HepG2 (cell line): ENCODE results near the gene SHISA5. TPM values are rescaled to one million over a fixed set of nuclear protein-coding genes. Genes with fewer than 3 reads are reported as not detected.

Experiments
- NR1H2 ChIP-seq: sonication (generic); formaldehyde crosslinking; IDR thresholded peaks from 2 replicates; pipeline ENCODE4 v1.8.1; 2022; ENCODE audit warnings: low read depth, missing genetic modification reagents, borderline replicate concordance
- RELA ChIP-seq: sonication (generic); formaldehyde crosslinking; IDR thresholded peaks from 2 replicates; pipeline ENCODE4 v1.4.0; 2020; ENCODE audit warnings: missing genetic modification reagents
- REPIN1 ChIP-seq: sonication (generic); formaldehyde crosslinking; IDR thresholded peaks from 2 replicates; pipeline ENCODE4 v1.8.0; 2022; ENCODE audit warnings: missing genetic modification reagents, low read depth, mild to moderate bottlenecking, borderline replicate concordance
- SIX1 ChIP-seq: sonication (generic); formaldehyde crosslinking; IDR thresholded peaks from 2 replicates; pipeline ENCODE4 v1.4.0; 2020; ENCODE audit warnings: missing genetic modification reagents, borderline replicate concordance
- ZMAT3 ChIP-seq: sonication (generic); formaldehyde crosslinking; conservative IDR thresholded peaks from 2 replicates; pipeline ENCODE4 v1.7.0; 2021; ENCODE audit warnings: missing genetic modification reagents
- ZNF33B ChIP-seq: sonication (generic); formaldehyde crosslinking; IDR thresholded peaks from 2 replicates; pipeline ENCODE4 v1.5.1; 2020; ENCODE audit warnings: mild to moderate bottlenecking, missing genetic modification reagents
- polyA plus RNA-seq, 8 experiments: library from polyadenylated mRNA; depleted of rRNA in 3 of 8; stranded (reverse) in 7 of 8; unstranded in 1 of 8; fragments of >200 nt; fragmentation: Illumina TruSeq in 4 of 8; extraction: Trizol in 4 of 8; gene quantifications; 2 replicates each; pipeline versions ENCODE4 v1.2.1 to v1.2.3, GENCODE V29; 2011 to 2016; ENCODE audit warnings: low read depth in 4 of 8, missing spikeins in 1 of 8, mixed read lengths in 1 of 8; ENCODE audit not compliant: insufficient read depth in 1 of 8
- total RNA-seq, 5 experiments: library from RNA; depleted of rRNA; stranded (reverse); fragments of >200 nt; fragmentation: Illumina TruSeq; extraction: Trizol; gene quantifications; 2 replicates each; pipeline ENCODE4 v1.2.3, GENCODE V29; 2016; ENCODE audit warnings: low read depth in 1 of 5
- TF ChIP-seq, protein P1 (sequence below): sonication (generic); formaldehyde crosslinking; IDR thresholded peaks from 2 replicates; pipeline ENCODE4; 2020; ENCODE audit warnings: missing genetic modification reagents, mild to moderate bottlenecking, borderline replicate concordance
- TF ChIP-seq, protein P2 (sequence below): sonication (generic); formaldehyde crosslinking; IDR thresholded peaks from 2 replicates; pipeline ENCODE4 v1.9.0; 2022; ENCODE audit warnings: missing genetic modification reagents, mild to moderate bottlenecking, borderline replicate concordance
- TF ChIP-seq, protein P3 (sequence below): sonication (generic); formaldehyde crosslinking; IDR thresholded peaks from 2 replicates; pipeline ENCODE4 v1.4.0; 2020; ENCODE audit warnings: missing genetic modification reagents, mild to moderate bottlenecking, borderline replicate concordance
- TF ChIP-seq, protein P4 (sequence below): sonication (generic); formaldehyde crosslinking; IDR thresholded peaks from 2 replicates; pipeline ENCODE4 v1.4.0; 2020; ENCODE audit warnings: missing genetic modification reagents
- TF ChIP-seq, protein P5 (sequence below): sonication (generic); formaldehyde crosslinking; IDR thresholded peaks from 2 replicates; pipeline ENCODE4 v1.4.0; 2020; ENCODE audit warnings: missing genetic modification reagents
- TF ChIP-seq, protein P6 (sequence below): sonication (generic); formaldehyde crosslinking; IDR thresholded peaks from 2 replicates; pipeline ENCODE4 v1.4.0; 2020; ENCODE audit warnings: missing genetic modification reagents, borderline replicate concordance
- TF ChIP-seq, protein P7 (sequence below): IDR thresholded peaks from 2 replicates; pipeline ENCODE4 v1.6.1; 2018; ENCODE audit warnings: missing genetic modification reagents, mild to moderate bottlenecking, missing compliant biosample characterization

Gene SHISA5
- total and polyA plus RNA-seq, 2 of the 13 experiments (the other 11 are each of a cell fraction or from before 2014, with no cell fraction given), result 75.8 to 91.4 TPM

DNA sequence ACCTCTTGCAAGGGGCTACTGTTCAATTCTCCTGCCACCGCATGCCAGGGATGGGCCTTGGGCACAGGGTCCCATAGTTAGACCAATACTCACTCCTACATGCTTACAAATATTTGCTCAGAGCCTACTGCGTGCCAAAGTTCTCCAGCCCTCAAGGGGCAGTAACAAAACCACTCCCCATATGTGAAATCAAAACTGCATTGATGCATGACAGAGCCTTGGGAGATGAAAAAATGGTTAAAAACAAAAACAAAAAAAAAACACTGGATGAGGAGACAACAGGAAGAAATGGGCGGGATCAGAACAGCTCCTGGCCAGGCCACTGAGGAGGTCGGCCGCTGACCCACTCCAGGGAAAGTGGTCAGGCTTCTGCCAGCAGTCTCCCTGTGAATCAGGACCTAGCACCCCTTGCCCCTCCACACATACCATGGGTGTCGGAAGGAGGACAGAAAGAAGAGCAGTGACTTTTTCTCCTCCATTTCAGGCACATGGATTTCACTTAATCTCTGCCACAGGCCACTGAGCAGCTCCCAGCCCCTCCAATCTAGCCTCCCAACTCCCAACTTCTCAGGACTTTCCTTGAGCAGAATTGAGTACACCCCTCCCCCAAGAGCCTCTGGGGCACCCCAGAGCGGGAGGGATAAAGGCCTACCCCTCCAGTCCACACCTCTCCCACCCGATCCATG lies 76.9 kb downstream of the SHISA5 start (continued):
- TF ChIP-seq, protein P1, sequence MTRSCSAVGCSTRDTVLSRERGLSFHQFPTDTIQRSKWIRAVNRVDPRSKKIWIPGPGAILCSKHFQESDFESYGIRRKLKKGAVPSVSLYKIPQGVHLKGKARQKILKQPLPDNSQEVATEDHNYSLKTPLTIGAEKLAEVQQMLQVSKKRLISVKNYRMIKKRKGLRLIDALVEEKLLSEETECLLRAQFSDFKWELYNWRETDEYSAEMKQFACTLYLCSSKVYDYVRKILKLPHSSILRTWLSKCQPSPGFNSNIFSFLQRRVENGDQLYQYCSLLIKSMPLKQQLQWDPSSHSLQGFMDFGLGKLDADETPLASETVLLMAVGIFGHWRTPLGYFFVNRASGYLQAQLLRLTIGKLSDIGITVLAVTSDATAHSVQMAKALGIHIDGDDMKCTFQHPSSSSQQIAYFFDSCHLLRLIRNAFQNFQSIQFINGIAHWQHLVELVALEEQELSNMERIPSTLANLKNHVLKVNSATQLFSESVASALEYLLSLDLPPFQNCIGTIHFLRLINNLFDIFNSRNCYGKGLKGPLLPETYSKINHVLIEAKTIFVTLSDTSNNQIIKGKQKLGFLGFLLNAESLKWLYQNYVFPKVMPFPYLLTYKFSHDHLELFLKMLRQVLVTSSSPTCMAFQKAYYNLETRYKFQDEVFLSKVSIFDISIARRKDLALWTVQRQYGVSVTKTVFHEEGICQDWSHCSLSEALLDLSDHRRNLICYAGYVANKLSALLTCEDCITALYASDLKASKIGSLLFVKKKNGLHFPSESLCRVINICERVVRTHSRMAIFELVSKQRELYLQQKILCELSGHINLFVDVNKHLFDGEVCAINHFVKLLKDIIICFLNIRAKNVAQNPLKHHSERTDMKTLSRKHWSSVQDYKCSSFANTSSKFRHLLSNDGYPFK (CRISPR knock-in tag), result no peak
- TF ChIP-seq, protein P2, sequence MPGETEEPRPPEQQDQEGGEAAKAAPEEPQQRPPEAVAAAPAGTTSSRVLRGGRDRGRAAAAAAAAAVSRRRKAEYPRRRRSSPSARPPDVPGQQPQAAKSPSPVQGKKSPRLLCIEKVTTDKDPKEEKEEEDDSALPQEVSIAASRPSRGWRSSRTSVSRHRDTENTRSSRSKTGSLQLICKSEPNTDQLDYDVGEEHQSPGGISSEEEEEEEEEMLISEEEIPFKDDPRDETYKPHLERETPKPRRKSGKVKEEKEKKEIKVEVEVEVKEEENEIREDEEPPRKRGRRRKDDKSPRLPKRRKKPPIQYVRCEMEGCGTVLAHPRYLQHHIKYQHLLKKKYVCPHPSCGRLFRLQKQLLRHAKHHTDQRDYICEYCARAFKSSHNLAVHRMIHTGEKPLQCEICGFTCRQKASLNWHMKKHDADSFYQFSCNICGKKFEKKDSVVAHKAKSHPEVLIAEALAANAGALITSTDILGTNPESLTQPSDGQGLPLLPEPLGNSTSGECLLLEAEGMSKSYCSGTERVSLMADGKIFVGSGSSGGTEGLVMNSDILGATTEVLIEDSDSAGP (CRISPR knock-in tag), result 0 out of 2 replicates have a peak, but pooled peaks have one; percentile 5
- TF ChIP-seq, protein P3, sequence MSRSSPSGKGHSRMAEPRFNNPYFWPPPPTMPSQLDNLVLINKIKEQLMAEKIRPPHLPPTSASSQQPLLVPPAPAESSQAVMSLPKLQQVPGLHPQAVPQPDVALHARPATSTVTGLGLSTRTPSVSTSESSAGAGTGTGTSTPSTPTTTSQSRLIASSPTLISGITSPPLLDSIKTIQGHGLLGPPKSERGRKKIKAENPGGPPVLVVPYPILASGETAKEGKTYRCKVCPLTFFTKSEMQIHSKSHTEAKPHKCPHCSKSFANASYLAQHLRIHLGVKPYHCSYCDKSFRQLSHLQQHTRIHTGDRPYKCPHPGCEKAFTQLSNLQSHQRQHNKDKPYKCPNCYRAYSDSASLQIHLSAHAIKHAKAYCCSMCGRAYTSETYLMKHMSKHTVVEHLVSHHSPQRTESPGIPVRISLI (CRISPR knock-in tag), result peak; percentile 33; the same call in 1 of the 2 replicates
- TF ChIP-seq RELA (CRISPR knock-in tag), result no peak
- TF ChIP-seq, protein P4, sequence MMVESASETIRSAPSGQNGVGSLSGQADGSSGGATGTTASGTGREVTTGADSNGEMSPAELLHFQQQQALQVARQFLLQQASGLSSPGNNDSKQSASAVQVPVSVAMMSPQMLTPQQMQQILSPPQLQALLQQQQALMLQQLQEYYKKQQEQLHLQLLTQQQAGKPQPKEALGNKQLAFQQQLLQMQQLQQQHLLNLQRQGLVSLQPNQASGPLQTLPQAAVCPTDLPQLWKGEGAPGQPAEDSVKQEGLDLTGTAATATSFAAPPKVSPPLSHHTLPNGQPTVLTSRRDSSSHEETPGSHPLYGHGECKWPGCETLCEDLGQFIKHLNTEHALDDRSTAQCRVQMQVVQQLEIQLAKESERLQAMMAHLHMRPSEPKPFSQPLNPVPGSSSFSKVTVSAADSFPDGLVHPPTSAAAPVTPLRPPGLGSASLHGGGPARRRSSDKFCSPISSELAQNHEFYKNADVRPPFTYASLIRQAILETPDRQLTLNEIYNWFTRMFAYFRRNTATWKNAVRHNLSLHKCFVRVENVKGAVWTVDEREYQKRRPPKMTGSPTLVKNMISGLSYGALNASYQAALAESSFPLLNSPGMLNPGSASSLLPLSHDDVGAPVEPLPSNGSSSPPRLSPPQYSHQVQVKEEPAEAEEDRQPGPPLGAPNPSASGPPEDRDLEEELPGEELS (CRISPR knock-in tag), result peak; percentile 17; the same call in 1 of the 2 replicates
- TF ChIP-seq, protein P5, sequence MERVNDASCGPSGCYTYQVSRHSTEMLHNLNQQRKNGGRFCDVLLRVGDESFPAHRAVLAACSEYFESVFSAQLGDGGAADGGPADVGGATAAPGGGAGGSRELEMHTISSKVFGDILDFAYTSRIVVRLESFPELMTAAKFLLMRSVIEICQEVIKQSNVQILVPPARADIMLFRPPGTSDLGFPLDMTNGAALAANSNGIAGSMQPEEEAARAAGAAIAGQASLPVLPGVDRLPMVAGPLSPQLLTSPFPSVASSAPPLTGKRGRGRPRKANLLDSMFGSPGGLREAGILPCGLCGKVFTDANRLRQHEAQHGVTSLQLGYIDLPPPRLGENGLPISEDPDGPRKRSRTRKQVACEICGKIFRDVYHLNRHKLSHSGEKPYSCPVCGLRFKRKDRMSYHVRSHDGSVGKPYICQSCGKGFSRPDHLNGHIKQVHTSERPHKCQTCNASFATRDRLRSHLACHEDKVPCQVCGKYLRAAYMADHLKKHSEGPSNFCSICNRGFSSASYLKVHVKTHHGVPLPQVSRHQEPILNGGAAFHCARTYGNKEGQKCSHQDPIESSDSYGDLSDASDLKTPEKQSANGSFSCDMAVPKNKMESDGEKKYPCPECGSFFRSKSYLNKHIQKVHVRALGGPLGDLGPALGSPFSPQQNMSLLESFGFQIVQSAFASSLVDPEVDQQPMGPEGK (CRISPR knock-in tag), result peak; percentile 79
- 0 out of 2 replicates have a peak, but pooled peaks have one; percentile 36 for TF ChIP-seq SIX1 (CRISPR knock-in tag)
- TF ChIP-seq, protein P6, sequence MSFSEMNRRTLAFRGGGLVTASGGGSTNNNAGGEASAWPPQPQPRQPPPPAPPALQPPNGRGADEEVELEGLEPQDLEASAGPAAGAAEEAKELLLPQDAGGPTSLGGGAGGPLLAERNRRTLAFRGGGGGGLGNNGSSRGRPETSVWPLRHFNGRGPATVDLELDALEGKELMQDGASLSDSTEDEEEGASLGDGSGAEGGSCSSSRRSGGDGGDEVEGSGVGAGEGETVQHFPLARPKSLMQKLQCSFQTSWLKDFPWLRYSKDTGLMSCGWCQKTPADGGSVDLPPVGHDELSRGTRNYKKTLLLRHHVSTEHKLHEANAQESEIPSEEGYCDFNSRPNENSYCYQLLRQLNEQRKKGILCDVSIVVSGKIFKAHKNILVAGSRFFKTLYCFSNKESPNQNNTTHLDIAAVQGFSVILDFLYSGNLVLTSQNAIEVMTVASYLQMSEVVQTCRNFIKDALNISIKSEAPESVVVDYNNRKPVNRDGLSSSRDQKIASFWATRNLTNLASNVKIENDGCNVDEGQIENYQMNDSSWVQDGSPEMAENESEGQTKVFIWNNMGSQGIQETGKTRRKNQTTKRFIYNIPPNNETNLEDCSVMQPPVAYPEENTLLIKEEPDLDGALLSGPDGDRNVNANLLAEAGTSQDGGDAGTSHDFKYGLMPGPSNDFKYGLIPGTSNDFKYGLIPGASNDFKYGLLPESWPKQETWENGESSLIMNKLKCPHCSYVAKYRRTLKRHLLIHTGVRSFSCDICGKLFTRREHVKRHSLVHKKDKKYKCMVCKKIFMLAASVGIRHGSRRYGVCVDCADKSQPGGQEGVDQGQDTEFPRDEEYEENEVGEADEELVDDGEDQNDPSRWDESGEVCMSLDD, result no peak
- TF ChIP-seq REPIN1, result no peak
- no peak for TF ChIP-seq NR1H2 (CRISPR knock-in tag)
- TF ChIP-seq, protein P7, sequence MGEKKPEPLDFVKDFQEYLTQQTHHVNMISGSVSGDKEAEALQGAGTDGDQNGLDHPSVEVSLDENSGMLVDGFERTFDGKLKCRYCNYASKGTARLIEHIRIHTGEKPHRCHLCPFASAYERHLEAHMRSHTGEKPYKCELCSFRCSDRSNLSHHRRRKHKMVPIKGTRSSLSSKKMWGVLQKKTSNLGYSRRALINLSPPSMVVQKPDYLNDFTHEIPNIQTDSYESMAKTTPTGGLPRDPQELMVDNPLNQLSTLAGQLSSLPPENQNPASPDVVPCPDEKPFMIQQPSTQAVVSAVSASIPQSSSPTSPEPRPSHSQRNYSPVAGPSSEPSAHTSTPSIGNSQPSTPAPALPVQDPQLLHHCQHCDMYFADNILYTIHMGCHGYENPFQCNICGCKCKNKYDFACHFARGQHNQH, result 0 out of 2 replicates have a peak, but pooled peaks have one; percentile 15
- TF ChIP-seq ZNF33B (CRISPR knock-in tag), result no peak
- no peak for TF ChIP-seq ZMAT3 (CRISPR knock-in tag)
